GM03348 (cell line): Measurements from ENCODE around the gene TMEM19.

ENCODE experiments used
- DNase-seq: peaks from one replicate; pipeline ENCODE4 v3.0.0; 2012; ENCODE audit warnings: low spot score

TMEM19 gene

DNA sequence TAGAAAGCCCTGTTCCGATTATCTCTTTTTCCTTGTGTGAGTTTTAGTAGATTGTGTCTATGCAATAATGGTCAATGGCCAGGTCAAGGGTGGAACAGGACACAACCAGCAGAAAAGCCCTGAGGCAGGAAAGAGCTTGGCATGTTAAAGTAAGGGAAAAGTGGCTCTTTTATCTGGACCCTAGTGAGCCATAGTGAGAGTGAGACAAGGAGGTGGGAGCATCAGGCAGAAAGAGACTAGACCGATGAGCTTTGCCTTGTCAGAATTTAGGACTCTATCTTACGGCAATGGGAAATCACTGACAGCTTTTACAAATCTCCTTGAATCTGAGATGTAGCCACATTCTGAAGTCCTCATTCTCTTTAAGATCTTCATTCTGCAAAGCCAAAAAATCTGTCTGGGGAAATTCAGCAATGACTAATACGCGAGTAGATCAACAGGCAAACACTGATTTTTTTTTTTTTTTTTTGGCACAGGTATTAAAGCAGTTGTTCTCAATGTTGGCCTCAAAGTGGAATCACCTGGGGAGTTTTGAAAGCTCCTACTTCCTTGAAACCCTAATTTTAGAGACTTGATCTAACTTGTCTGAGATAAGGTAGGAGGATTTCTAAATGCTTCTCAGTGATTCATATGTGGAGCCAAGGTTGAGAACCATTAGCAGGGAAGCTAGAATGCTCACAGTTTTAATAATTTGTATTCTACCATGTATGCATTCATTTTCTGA is 33.9 kb downstream of the TMEM19 start:
- no peak for DNase-seq

DNA sequence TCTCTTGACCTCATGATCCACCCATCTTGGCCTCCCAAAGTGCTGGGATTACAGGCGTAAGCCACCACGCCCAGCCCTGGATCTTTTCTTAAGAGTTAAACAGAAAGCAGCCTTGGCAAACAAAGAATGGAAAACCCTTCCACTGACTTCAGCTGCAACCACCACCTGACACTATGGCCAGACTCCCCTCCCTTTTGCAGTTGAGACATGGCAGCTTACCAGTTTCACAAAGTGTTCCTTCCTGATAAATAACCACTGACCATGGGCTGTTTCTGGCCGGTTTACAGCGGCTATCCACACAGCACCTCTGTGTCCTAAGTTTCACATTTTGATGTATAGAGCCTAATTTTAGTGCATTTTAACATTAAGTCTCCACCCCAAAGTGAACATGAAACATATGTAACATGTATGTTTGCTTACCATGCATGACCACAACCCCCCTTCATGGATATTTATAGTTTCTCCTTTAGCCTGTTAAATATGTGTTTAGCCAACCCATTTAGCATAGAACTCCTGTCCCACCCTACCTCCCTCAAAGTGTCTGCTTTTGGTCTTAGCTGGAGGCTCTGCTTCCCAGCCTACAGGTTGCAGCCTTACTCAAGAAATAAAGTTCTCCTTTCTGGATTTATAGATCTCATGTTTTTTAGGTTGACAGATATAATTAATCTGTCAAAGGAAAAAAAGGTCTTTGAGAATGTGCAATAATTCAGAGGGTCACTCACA is 36.1 kb downstream of the TMEM19 start:
- no peak for DNase-seq

DNA sequence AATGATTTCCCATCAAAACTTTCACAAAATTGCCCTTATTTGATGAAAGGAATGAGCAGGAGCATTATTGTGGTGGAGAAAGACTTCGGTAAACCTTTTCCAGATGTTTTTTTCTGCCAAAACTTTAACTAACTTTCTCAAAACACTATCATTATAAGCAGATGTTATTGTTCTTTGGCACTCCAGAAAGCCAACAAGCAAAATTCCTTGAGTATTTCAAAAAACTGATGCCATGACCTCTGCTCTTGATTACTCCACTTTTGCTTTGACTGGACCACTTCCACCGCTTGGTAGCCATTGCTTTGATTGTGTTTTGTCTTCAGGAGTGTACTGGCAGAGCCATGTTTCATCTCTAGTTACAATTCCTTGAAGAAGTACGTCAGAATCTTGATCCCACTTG is 39.1 kb downstream of the TMEM19 start:
- no peak for DNase-seq

DNA sequence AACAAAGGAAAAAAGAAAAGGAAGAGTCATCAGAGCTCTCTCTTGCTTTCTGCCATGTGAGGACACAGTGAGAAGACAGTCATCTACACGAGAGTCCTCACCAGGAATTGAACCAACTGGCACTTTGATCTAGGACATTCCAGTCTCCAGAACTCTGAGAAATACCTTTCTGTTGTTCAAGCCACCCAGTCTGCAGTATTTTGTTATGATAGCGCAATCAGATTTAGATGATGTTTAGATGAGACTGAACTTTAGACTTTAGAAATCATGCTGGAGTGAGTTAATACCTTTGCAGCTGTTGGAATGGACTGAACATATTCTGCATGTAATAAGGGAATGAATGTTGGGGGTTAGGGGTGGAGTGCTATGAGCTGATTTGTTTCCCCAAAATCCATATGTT is 40.7 kb downstream of the TMEM19 start:
- DNase-seq, result no peak

DNA sequence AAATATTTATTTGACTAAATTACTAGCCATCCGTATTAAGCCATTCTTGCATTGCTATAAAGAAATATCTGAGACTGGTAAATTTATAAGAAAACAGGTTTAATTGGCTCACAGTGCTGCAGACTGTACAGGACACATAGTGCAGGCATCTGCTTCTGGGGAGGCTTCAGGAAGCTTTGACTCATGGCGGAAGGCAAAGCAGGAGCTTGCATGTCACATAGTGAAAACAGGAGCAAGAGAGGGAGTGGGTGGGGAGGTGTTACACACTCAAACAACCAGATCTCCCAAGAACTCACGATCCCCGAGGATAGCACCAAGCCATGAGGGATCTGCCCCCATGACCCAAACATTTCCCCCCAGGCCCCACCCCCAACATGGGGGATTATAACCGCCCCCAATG is 42.1 kb downstream of the TMEM19 start:
- DNase-seq, result no peak

DNA sequence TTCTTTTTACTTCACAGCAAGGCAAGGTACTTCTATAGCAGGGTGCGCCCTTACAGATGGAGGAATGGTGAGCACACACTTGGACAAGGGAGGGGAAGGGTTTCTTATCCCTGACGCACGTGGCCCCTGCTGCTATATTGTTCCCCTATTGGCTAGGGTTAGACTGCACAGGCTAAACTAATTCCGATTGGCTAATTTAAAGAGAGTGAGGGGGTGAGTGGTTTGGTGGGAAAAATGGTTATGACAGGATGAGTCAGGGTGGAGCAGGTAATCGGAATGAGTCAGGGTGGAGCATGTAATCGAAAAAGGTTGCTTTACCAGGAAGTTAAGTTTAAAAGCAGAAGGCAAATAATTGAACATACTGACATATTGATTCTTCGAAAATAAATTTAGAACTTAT is 45.1 kb downstream of the TMEM19 start:
- no peak for DNase-seq

DNA sequence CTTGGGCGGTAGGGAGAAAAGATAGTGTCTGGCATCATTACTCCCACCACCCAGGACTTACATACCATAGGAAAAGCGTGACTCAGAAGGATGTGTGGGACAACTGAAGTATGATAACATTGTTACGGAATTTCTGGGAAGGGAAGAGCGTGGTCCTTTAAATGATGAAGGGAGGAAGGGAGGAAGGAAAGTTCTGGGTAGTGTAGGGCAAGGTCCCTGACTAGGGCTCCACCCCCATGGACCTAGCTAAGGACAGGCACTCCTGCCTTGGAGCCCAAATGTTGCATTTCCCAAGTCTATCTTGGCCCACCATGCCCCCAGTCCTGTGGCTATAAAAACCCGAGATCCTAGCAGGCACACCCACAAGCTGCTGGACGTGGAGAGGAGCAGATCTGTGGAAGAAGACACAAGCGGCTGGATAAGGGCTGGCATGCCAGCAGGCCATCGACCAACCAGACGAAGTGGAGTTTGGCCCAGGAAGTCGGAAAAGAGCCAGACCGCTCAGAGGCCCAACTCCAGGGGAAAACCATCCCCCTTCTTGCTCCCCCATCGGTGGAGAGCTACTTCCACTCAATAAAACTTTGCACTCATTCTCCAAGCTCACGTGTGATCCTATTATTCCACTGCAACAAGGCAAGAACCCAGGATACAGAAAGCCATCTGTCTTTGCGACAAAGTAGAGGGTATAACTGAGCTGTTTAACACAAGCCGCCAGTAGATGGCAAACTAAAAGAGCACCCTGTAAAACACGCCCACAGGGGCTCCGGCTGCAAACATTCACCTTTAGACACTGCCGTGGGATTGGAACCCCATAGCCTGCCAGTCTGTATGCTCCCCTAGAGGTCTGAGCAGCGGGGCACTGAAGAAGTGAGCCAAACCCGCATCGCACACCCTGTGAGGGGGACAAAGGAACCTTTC is 45.8 kb downstream of the TMEM19 start:
- no peak for DNase-seq

DNA sequence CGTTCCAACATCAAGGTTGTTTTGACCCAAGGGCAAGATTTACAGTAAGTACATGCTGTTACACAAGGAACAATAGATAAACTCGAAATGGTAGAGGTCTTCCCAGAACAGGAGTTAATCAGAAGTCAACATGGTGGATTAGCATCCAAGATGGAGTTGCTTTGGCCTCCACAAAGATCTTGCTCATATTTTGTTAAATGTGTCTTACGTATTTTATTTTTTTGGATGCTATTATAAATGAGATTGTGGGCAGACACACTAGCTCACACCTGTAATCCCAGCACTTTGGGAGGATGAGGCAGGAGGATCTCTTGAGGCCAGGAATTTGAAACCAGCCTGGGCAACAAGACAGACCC is 46.5 kb downstream of the TMEM19 start:
- no peak for DNase-seq

DNA sequence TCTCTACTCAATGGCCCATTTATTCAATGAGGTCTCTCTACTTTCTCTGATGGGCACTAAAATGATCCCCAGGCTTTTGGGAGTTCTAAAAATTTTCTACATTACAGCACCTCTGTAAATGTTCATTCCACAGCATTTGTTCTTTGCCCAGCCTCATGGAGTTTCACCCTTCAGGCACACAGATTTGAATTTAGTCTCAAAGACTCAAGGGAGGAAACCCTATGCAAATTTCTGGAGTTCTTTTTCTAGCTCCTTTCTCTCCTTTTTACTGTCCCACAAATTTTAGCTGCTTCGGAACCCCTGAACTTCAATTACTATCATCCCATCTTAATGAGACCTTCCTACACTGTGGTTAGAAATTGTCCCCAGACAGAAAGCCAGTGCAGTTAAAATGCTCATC is 51.3 kb downstream of the TMEM19 start:
- no peak for DNase-seq

DNA sequence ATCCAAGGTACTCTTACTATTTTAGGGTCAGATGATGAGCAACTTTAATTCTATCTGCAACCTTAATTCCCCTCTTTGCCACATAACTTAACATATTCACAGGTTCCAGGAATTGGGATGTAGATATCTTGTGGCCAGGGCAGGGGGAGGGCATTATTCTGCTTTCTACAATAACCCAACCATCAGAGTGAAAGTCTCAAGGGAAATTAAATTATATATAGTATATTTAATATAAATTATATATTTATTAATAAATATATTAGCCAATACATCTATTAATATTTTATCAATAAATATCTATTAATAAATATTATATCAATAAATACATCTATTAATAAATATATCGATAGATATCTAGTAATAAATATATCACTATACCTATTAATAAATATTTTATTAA is 57.1 kb downstream of the TMEM19 start:
- no peak for DNase-seq

DNA sequence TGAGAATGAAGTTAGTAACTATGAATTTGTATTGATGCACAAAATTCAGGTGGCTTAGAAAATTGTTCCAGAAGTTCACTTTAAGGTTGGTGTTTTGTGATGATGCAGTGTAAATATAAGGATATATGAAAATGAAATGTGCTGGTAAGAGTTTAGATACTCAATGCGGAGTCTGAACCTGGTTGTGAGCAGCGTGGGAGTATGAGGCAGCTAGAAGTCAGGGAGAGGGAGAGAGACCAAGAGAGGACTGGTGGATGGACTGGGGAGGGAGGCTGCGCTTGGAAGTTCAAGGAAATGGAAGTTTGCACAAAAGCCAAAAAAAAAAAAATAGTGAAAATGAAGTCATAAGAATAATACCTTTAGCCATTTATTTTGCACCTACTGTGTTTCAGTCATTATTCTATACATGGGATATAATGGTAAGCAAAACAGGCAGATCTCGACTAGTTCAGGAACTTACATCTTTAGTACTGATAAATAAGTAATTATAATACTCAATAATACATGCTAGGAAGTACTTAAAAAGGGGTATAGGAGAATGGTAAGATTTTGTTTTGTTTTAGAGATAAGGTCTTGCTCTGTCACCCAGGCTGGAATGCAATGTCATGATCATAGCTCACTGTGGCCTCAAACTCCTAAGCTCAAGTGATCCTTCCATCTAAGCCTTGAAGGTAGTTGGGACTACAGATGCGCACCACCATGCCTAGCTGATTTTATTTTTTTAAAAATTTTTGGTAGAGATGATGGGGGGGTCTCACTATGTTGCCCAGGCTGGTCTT is 58.8 kb downstream of the TMEM19 start:
- no peak for DNase-seq

DNA sequence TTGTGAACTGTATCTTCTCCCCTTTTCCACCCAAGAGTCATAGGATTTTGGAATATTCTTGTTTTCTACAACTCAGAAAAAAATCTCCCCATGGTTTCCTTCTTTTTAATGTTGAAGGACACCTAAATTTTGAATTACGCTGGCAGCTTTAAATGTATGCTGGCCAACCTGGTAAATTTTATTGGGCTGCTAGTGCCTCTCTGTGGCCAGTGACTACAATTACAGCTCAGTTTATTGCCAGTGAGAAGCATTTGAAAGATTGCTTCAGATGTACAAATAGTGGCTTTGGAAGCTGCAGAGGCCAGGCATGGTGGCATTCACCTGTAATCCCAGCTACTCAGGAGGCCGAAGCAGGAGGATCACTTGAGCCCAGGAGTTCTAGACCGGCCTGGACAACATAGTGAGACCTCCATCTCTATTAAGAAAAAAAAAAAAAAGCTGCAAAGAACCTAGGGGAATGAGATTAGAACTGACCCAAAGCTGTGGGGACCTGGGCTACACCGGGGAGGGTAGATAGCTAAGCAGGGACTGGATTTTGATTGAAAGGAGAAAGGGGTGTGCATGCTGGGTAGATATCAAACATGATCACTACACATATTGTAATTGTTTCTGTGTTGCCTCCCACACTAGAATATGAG is 61.2 kb downstream of the TMEM19 start:
- peak; percentile 55 for DNase-seq

DNA sequence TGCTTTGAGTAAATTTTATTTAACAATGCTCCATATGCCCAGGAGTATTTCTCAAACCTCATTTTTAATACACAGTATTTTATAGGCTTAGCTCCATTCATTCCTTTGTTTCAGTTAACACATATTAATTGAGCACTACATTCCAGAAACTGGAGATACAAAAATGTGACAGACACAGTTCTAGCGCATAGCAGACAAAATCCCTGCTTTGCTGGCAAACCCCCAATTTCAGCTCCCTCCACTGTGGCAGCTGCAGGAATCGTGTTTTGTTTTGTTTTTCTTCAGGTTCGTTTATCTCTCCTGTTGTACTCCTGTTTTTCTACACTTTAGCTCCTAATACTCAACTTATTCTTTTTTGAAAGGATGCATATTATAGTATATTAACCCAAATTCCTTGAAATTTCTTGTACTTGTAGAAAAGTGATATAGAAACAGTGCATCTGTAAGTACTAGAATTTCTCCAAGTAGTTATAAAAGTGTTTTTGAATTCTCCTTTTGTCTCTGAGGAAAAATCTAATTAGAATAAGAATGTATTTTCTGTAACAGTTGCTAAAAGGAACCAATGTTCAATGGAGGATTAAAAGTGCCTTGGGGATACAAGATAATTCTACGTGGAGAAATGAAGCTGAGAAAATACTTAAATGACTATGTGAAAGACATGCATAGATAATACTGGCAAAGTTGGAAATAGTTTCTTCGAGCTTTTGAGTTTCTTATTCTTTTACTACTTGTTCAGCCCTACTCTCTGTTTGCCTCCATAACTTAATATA is 62.4 kb downstream of the TMEM19 start:
- no peak for DNase-seq

DNA sequence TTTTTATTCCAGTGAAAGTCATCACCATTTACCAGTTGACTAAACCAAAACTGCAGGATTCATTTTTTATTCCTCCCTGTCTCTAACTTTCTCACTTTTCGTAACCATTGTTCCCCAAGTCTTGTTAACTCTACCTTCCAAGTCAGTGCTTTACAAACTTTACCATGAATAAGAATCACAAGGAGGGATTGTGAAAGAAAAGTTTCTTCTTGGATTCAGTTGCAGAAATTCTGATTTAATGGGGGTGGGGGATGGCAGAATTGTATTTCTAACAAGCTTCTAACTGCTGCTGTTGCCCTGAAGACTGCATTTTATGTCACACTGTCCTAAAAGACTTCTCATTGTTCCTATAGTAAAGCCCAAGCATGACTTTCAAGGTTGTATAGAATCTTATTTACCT is 63.8 kb downstream of the TMEM19 start:
- no peak for DNase-seq

DNA sequence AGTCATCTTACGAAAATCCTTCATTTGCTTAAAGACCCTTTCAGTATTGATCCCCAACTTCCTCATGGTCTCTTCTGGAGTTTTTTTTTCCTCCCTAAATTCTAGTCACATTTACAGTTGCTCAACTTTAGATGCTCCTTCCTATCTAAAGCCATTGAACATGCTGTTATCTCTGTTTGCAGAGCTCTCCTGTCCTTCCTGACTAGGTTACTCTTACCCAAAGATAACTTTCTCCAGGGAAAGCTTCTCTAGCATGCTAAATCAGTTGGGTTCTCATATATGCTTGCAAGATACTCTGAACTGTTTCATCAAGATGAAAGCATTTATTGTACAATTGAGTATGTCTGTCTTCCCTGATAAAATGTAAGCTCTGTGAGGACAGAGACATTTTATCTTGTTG is 67.0 kb downstream of the TMEM19 start:
- no peak for DNase-seq
